Measurements from ENCODE around the gene SALL2. TPM values are rescaled to one million over a fixed set of nuclear protein-coding genes. Genes with fewer than 3 reads are reported as not detected.

SALL2 gene
- total RNA-seq, 1 experiment from 2014 or later: 10.9 TPM

GRCh38 chr14:21536418-21537089 is 10.4 kb upstream of the SALL2 start:
- no peak for DNase-seq
- Histone ChIP-seq H3K4me3 (ENCODE audit: low read depth, low read length) (no peak overlapping the region), H3K27me3 (replicated peaks; ENCODE audit: control insufficient read depth, insufficient read depth, low read length) (no peaks in the 10 kb centered on the region), H3K4me1 (no peaks in the 10 kb centered on the region), H3K36me3 (ENCODE audit: control insufficient read depth, insufficient read depth, low read length) (no peaks in the 10 kb centered on the region), H3K9me3 (no peaks in the 10 kb centered on the region)
- intact Hi-C loops (cut with micrococcal nuclease; ENCODE audit: unreplicated experiment): no loop called here
- no peak for TF ChIP-seq CTCF (IDR thresholded peaks at IDR 0.05; ENCODE audit: insufficient read depth in 1 of 2, low read depth in 1 of 2, low read length in 1 of 2, severe bottlenecking in 1 of 2, unreplicated experiment in 1 of 2)
- no peaks in the 10 kb centered on the region for H3K9me3 Mint-ChIP-seq (ENCODE audit: unreplicated experiment)
- ChIA-PET POLR2A (no interaction called here), CTCF (no interaction called here)
- no peak overlapping the region for H3K27ac Mint-ChIP-seq (ENCODE audit: unreplicated experiment)
- BruUV-seq (replicated peaks): no TSS peak
- H3K27me3 Mint-ChIP-seq (ENCODE audit: insufficient read depth, unreplicated experiment): no peaks in the 10 kb centered on the region
- H3K36me3 Mint-ChIP-seq (ENCODE audit: insufficient read depth, unreplicated experiment): no peaks in the 10 kb centered on the region
- peak overlapping the region; percentile 0 for H3K4me3 Mint-ChIP-seq (ENCODE audit: unreplicated experiment)
- peaks cover 6% of the 10 kb centered on the region for H3K4me1 Mint-ChIP-seq (ENCODE audit: low read depth, unreplicated experiment)

DNA sequence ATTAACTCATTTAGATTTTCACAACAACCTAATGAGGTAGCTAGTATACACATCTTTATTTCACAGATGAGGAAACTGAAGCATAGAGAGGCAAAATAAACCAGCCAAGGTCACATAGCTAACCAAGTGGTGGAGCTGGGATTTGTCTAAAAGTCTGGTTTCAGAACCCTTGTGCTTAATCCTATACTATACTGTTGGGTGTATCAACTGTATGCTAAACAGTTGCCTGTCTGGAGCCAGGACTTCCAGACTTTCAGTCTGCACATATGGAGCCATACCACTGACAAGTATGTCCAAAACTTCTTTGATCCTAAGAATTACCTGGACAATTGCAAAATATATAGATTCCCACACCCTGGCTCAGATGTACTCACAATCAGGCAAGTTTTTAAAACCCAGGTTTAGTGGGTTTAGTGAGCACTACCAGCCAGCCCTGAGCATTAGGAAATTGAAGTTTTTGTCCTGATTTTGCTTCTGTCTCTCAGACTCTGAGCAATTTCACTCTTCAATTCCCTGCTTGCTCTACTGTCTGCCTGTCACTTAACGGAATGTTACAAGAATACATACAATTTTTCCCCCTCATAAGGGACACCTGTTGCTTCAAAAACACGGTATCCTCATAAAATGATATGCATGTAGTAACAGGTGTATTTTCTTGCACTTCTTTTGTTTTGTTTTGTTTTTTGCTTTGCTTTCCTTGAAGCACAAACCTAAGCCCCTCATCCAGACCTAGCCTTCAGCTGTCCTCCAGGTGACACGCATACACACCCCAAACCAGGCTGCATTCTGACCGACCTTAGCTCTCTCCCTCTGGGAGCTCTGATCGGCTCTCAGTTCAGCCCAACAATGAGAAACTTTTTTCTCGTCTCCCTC is 9.6 kb upstream of the SALL2 start:
- Histone ChIP-seq H3K4me1 (no peaks in the 10 kb centered on the region), H3K36me3 (ENCODE audit: control insufficient read depth, insufficient read depth, low read length) (no peaks in the 10 kb centered on the region), H3K9me3 (no peaks in the 10 kb centered on the region), H3K4me3 (ENCODE audit: low read depth, low read length) (no peak overlapping the region), H3K27me3 (replicated peaks; ENCODE audit: control insufficient read depth, insufficient read depth, low read length) (no peaks in the 10 kb centered on the region)
- H3K27ac Mint-ChIP-seq (ENCODE audit: unreplicated experiment): no peak overlapping the region
- no peaks in the 10 kb centered on the region for H3K36me3 Mint-ChIP-seq (ENCODE audit: insufficient read depth, unreplicated experiment)
- no peak overlapping the region for H3K4me3 Mint-ChIP-seq (ENCODE audit: unreplicated experiment)
- no peak for TF ChIP-seq CTCF (IDR thresholded peaks at IDR 0.05; ENCODE audit: insufficient read depth in 1 of 2, low read depth in 1 of 2, low read length in 1 of 2, severe bottlenecking in 1 of 2, unreplicated experiment in 1 of 2)
- POLR2A ChIA-PET: no interaction called here
- no peaks in the 10 kb centered on the region for H3K27me3 Mint-ChIP-seq (ENCODE audit: insufficient read depth, unreplicated experiment)
- peaks cover 6% of the 10 kb centered on the region for H3K4me1 Mint-ChIP-seq (ENCODE audit: low read depth, unreplicated experiment)
- H3K9me3 Mint-ChIP-seq (ENCODE audit: unreplicated experiment): no peaks in the 10 kb centered on the region
- BruUV-seq (replicated peaks): no TSS peak
- DNase-seq: no peak
- intact Hi-C loops (cut with micrococcal nuclease; ENCODE audit: unreplicated experiment): no loop called here
- CTCF ChIA-PET: interaction anchor here (0.5 kb wide), 1 partner anchor 9 kb away, joined by 3 read pairs; no protein-coding TSS in a partner anchor

GRCh38 chr14:21534576-21534975 is 8.4 kb upstream of the SALL2 start:
- H3K4me3 Mint-ChIP-seq (ENCODE audit: unreplicated experiment): no peak overlapping the region

More at GRCh38 chr14:21534576-21534975, 8.4 kb upstream of the SALL2 start:
- H3K4me1 Mint-ChIP-seq (ENCODE audit: low read depth, unreplicated experiment): peaks cover 6% of the 10 kb centered on the region
- ChIA-PET POLR2A (no interaction called here), CTCF (no interaction called here)
- DNase-seq: no peak
- H3K27ac Mint-ChIP-seq (ENCODE audit: unreplicated experiment): no peak overlapping the region
- H3K9me3 ChIP-seq: no peaks in the 10 kb centered on the region
- no peaks in the 10 kb centered on the region for H3K36me3 Mint-ChIP-seq (ENCODE audit: insufficient read depth, unreplicated experiment)
- BruUV-seq (replicated peaks): no TSS peak
- H3K9me3 Mint-ChIP-seq (ENCODE audit: unreplicated experiment): no peaks in the 10 kb centered on the region
- H3K36me3 ChIP-seq (ENCODE audit: control insufficient read depth, insufficient read depth, low read length): no peaks in the 10 kb centered on the region
- intact Hi-C loops (cut with micrococcal nuclease; ENCODE audit: unreplicated experiment): loop anchor here (1.0 kb wide), 1 partner anchor 8 kb away; the partner anchor contains the start of gene SALL2
- no peak overlapping the region for H3K4me3 ChIP-seq (ENCODE audit: low read depth, low read length)
- no peak for TF ChIP-seq CTCF (IDR thresholded peaks at IDR 0.05; ENCODE audit: insufficient read depth in 1 of 2, low read depth in 1 of 2, low read length in 1 of 2, severe bottlenecking in 1 of 2, unreplicated experiment in 1 of 2)
- H3K4me1 ChIP-seq: no peaks in the 10 kb centered on the region
- no peaks in the 10 kb centered on the region for H3K27me3 ChIP-seq (replicated peaks; ENCODE audit: control insufficient read depth, insufficient read depth, low read length)
- H3K27me3 Mint-ChIP-seq (ENCODE audit: insufficient read depth, unreplicated experiment): no peaks in the 10 kb centered on the region
